NCI-H1694 (cell line): ENCODE measurements around the gene SIPA1.
"Not testable (repeated sequence)": the region's sequence is repeated elsewhere in the genome, so short reads cannot be mapped to it uniquely, and the experiment has no call there.

Experiments
- DNase-seq: peaks from one replicate; lab custom pipeline; 2025; lab: John Stamatoyannopoulos, UW

SIPA1 gene

DNA sequence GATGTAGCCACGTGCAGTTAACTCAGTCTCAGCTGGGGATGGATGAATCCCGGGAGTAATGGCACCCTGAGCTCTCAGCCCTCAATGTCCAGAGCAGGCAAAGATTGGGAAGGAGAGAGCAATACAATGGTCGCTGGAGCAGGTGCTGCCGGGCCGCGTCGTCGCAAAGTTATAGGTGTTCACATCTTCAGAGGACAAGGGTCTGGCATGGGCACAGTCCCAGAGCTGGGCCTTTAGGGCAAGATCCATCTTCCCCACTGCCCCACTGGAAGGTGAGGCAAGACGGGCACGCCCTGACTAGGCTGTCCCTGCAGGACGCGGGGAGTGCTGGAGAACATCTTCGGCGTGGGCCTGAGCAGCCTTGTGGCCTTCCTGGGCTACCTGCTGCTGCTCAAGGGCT lies 14.7 kb upstream of the SIPA1 start:
- no peak for DNase-seq

DNA sequence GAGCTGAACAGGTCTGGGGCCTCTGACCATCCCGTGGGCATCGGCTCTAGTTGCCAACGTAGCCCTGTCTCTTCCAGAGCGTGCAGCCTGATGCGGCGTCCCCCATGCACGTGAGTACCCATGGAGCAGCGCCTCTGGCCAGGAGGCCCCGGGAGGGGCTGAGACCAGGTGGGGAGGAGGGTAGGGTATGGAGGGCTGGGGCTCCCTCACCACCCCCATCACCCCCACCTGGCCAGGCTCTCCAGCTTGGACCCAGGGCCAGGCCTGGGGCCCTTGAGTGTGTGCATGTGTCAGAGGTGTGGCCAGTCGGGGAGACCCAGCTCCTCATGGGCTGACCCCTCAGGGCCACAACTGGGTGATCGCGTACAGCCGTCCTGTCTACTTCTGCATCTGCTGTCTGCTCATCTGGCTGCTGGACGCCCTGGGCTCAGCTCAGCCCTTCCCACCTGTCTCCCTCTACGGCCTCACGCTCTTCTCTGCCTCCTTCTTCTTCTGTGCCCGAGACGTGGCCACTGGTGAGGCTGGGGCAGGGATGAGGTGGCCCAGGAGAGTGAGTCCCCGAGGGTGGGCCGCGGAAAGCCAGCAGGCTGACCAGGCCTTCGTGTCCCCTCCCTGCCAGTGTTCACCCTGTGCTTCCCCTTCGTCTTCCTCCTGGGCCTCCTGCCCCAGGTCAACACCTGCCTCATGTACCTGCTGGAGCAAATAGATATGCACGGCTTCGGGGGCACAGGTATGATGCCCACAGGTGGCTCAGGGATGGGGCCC lies 13.9 kb upstream of the SIPA1 start:
- no peak for DNase-seq

DNA sequence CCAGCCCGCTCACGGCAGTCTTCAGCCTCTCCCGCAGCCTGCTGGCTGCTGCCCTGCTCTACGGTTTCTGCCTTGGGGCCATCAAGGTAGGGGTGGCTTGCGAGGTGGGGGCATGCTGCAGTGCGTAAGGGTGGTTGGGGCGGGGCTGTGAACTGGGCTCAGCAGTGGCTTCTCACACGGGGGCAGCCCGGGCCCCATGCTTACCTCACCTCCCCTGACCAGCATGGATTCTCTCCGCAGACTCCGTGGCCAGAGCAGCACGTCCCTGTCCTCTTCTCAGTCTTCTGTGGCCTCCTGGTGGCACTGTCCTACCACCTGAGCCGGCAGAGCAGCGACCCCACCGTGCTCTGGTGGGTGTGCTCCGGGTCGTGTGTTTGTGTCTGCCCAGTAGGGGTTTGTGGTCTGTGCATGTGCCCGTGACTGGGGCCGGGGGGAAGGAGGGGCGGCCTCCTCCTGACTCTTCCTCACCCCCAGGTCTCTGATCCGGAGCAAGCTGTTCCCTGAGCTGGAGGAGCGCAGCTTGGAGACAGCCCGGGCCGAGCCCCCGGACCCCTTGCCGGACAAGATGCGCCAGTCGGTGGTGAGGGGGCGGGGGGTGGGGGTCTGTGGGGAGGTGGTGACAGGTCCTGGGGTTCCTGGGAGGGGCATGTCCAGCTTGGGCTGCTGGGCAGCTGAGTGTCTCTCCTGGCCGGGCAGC lies 12.8 kb upstream of the SIPA1 start:
- DNase-seq: no peak

DNA sequence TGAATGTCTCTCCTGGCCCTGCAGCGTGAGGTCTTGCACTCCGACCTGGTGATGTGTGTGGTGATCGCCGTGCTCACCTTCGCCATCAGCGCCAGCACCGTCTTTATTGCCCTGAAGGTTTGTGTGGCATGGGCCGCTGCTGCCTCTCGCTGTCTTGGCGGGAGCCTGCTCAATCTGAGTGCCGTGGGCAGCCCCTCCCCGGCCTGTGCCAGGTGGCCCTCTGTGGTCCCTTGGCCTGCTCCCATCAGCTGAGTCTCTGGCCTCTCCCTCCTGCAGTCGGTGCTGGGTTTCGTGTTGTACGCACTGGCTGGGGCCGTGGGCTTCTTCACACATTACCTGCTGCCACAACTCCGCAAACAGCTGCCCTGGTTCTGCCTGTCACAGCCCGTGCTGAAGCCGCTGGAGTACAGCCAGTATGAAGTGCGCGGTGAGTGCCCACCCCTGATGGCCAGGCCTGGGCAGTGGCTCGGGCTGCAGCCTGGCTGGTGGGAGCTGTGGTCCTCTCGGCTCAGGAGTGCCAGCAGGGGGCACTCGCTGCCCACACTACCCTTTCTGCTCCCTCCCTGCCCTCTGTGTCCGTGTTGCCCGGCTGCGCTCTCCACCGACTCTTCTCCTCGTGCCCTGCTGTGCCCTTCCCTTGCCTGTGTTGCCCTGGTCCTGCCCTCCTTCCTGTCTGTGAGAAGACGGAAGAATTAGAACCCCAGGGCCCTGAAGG lies 12.1 kb upstream of the SIPA1 start:
- DNase-seq: peak; percentile 6

DNA sequence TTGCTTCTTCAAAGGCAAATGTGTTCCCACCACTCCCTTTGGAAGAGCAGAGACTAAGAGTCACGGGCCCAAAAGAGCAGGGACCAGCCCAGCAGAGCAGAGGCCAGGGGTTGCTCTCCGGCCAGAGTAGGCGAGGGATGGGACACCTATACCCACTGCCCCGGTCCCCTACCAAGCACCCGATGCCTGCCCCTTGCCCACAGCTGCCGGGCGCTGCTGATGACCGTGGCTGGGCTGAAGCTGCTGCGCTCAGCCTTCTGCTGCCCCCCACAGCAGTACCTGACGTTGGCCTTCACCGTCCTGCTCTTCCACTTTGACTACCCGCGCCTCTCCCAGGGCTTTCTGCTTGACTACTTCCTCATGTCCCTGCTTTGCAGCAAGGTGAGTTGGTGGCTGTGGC lies 10.7 kb upstream of the SIPA1 start:
- no peak for DNase-seq

DNA sequence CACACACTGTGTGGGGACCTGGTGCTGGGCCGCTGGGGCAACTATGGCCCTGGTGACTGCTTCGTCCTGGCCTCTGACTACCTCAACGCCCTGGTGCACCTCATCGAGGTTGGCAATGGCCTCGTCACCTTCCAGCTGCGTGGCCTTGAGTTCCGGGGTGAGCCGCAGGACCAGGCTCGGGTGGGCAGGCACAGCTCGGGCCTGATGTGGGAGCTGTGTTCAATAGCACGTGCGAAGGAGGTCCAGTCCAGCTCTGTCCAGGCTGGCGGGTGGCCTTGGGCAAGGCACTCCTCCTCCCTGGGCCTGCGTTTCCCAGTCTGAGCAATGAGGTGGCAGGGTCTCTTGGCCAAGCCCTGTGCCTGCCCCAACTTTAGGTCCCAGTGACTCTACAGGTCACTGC lies 8.3 kb upstream of the SIPA1 start:
- DNase-seq: no peak

DNA sequence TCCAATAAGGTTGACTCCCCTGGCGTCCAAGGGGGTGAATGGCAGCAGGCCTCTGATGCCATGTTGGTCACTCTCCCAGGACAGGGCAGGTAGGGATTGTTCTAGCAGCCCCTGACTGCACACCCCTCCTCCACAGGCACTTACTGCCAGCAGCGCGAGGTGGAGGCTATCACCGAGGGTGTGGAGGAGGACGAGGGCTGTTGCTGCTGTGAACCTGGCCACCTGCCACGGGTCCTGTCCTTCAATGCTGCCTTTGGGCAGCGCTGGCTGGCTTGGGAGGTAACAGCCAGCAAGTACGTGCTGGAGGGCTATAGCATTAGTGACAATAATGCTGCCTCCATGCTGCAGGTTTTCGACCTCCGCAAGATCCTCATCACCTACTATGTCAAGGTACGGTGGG lies 7.7 kb upstream of the SIPA1 start:
- DNase-seq: no peak

DNA sequence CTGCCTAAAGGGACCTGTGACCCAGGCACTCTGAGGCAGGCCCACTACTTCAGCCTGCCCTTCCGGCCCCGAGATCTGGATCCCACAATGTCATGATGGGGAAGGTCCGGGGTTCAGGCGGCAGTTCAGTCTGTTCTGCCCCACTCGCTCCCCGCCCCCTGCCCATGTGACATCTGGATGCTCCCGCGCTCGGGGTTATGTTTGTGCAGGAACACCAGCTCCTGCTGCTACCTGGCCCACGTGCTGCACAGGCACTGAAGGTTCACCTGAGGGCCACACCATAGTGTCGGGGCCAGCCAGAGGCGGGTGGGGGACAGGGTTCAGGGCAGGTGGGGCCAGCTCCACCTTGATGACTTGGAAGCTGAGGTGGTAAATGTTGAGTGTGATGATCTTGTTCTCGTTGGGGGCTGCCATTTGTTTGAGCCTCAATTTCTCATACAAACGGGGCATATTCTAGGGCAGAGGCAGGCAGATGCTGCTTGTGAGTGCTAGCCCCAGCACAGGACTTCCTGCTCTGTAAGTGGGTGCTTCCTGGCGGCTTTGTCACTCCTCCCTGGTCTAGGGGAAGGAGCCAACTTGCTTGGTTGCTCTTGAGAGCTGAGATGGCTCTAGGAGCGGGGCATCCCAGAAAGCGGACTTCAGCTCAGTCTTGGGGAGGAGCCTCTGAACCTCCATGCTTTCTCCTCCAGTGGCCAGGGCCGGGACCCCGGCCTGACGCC lies 4.4 kb upstream of the SIPA1 start:
- no peak for DNase-seq

DNA sequence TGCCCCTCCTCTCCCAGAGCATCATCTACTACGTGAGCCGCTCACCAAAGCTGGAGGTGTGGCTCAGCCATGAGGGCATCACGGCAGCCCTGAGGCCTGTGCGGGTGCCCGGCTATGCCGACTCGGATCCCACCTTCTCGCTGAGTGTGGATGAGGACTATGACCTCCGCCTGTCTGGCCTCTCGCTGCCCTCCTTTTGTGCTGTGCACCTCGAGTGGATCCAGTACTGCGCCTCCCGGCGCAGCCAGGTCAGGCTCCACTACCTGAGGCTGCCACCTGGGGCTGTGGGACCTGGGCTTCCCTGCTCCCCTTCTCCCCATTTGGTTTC lies 3.8 kb upstream of the SIPA1 start:
- no peak for DNase-seq

DNA sequence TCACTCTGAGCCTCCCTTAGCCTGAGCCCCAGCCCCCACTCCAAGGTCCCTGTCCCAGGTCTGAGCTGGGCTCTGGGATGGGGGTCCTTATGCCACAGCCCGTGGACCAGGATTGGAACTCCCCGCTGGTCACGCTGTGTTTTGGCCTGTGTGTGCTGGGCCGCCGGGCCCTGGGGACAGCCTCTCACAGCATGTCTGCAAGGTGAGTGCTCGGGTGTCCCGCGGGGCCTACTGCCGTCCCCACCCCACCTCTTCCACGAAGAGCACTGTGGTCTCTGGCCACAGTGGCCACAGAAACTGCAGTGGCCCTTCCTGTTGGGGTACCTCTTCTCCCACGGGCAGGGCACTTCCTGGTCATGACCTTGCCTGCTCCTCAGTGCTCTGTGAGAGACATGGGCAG lies 3.5 kb upstream of the SIPA1 start:
- DNase-seq: no peak

DNA sequence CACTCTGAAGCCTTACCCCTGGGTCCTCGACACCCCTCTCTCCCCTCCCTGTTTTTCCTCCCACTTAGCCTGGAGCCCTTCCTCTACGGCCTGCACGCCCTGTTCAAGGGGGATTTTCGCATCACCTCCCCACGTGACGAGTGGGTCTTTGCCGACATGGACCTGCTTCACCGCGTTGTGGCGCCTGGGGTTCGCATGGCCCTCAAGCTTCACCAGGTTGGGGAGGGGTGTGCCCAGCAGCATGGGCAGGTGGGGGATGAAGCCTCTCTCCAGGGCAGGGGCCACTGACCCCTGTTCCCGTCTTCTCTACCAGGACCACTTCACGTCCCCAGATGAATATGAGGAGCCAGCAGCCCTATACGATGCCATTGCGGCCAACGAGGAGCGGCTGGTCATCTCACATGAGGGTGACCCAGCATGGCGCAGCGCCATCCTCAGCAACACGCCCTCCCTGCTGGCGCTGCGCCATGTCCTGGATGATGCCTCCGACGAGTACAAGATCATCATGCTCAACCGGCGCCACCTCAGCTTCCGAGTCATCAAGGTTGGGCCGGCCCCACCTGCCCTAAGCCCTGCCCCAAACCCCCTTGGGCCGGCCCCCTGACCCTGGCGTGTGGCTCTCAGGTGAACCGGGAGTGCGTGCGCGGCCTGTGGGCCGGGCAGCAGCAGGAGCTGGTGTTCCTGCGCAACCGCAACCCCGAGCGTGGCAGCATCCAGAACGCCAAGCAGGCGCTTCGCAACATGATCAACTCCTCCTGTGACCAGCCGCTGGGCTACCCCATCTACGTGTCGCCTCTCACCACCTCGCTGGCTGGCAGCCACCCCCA lies 2.8 kb upstream of the SIPA1 start:
- no peak for DNase-seq

DNA sequence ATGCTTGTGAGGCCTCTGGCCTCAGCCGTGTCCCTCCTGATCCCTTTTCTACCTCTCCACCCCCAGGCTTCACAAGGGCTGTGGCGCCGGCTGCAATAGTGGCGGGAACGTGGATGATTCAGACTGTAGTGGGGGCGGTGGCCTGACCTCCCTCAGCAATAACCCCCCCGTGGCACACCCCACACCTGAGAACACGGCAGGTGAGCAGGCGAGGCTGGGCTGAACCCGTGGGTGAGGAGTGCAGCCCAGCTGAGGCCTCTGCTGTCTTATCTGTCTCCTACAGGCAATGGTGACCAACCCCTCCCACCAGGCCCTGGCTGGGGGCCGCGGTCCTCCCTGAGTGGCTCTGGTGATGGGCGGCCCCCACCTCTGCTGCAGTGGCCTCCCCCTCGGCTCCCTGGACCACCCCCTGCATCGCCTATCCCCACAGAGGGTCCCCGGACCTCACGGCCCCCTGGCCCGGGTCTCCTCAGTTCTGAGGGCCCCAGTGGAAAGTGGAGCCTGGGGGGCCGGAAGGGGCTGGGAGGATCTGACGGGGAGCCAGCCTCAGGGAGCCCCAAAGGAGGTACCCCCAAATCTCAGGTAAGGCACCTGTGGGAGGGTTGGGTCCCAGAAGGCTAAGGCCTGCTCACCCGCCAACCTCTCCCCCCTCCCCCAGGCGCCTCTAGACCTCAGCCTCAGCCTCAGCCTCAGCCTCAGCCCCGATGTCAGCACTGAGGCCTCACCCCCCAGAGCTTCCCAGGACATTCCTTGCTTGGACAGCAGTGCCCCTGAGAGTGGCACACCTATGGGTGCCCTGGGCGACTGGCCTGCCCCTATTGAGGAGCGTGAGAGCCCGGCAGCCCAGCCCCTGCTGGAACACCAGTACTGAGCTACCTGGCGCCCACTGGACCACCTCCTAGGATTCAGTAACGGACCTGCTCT lies 1.5 kb upstream of the SIPA1 start:
- no peak for DNase-seq

DNA sequence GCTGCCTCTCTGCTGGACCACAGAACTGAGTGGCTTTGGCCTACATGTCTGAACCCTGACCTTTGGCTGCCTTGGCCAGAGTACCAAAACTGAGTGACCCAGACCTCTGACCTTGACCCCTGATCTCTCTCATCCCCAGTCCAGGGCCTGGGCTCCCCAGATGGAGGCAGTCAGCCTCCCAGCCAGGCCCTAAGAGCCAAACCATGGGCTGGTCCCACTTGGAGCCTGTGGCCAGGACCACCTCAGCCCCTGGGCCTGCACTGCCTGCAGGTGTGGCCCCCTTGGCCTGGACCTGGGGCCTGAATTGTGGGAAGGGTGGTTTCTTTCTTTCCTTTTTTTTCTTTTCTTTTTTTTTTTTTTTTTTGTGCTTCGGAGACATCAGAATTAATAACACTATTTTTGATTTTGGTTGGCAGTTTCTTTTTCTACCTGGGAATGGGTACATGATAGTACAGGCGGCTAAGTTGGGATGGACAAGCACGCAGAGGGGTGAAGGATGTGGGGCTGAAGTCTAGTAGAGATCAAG lies 806 bp upstream of the SIPA1 start:
- DNase-seq: no peak

DNA sequence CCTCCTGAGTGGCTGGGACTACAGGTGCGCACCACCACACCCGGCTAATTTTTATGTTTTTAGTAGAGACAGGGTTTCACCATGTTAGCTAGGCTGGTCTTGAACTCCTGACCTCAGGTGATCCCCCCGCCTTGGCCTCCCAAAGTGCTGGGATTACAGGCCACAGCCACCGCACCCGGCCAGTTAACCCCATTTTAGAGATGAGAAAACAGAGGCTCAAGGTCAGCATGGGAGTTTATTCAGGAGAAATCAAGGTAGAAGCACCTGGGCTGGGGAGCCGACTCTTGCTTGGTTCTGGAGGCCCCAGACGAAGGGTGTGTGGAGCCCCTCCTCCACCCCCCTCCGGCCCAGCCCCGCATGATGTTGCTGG lies 1.3 kb downstream of the SIPA1 start:
- not testable (repeated sequence) for DNase-seq

DNA sequence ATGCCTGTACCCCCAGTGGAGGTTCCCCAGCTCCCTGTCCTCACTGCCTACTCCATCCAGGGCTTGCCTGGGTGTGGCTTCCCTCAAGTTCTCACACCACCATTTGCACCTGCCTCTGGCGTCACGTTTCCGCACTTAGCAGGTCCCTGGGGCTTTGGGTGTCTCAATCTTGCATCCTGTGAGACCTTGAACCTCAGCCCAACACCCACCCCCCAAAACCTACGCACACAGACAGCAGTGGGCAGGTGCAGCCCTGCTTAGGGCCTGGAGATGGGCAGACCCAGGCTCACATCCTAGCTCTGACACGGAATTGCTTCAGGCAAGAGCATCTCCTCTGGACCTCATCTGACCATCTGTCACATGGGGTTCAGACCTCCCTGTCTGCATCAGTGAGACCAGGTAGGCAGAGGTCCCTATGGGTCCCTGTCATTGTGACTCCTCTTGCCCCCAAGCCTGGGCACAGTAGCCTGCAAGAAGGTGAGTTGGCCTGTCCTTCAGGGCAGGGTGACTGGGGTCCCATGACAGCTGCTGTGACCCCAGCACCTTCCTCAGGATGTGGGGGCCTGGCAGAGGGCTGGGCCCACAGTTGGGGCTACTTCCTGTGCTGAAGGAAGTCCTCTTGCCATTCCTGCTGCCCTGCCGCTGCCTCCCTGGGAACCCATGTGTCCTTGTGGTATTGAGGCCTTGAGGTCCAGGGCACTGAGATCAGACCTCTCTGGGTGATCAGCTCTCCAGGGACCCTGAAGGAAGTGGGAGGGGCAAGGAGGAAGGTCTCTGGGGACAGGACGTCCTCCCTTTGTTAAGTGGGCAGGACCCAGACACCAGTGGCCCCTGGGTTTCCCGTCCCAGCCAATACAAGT lies 2.0 kb downstream of the SIPA1 start:
- DNase-seq: no peak

DNA sequence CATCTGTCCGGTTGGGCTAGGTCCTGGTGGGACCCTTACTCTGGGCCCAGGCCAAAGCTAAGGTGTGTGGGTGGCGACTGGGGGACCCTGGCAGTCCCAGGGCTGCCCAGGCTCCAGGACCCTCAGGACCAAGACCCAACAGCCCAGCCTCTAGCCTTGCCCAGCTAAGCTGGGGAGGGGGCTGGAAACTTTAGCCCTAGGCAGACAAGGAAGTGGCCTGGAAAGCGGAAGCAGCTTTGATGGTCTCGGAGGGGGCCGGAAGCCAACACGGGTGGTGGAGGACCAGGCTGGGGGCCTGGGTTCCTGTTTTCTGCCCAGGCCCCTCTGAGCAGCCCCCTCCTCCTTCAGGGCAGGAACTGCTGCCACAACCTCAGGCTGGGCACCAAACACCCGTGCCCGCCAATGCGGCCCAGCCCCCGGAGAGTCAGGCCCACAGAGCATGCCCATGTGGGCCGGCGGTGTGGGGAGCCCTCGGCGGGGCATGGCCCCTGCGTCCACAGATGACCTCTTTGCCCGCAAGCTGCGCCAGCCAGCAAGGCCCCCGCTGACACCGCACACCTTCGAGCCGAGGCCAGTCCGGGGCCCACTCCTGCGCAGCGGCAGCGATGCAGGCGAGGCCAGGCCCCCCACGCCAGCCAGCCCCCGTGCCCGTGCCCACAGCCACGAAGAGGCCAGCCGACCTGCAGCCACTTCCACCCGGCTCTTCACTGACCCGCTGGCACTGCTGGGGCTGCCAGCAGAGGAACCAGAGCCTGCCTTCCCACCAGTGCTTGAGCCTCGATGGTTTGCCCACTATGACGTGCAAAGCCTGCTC lies 2.8 kb downstream of the SIPA1 start:
- DNase-seq: no peak

DNA sequence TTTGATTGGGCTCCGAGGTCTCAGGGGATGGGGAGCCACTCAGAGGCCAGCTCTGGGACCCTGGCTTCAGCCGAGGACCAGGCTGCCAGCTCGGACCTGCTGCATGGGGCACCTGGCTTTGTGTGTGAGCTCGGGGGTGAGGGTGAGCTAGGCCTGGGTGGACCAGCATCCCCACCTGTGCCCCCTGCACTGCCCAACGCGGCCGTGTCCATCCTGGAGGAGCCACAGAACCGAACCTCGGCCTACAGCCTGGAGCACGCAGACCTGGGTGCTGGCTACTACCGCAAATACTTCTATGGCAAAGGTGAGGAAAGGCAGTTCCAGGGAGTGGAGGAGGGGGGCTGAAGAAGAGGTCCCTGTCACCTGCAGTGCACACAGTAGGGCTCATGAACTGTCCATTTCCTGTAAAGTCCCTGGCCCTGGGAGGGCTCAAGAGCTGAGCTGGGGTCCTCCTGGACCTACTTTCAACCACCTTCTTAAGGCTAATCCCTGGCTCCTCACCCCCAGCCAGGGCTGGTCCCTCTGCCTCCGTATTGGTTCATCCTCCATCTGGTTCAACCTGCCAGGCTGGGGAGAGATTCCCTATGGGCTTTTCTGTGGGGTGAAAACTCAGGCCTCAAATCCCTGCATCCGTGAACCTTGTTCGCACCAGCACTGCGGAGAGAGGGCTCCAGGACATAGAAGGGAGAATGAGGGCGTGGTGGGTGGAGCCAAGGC lies 3.6 kb downstream of the SIPA1 start:
- DNase-seq: no peak
